Liver (tissue), 9 donors: ENCODE data around the gene PRKN. TPM values are rescaled to one million over a fixed set of nuclear protein-coding genes. Genes with fewer than 3 reads are reported as not detected.

Experiments
- DNase-seq: peaks from one replicate; pipeline ENCODE4 v3.0.0-alpha.2; 2017; ENCODE audit warnings: low spot score
- H3K27ac ChIP-seq, 2 donors: one replicate each; pipeline ENCODE4 v1.7.0; 2013; ENCODE audit warnings: inconsistent platforms in 2 of 2, low read length in 2 of 2, control low read depth in 1 of 2, low read depth in 1 of 2, mild to moderate bottlenecking in 1 of 2
- H3K27me3 ChIP-seq, 4 donors: one replicate each; pipeline versions ENCODE4 v1.6.1 to v1.7.0; 2013; ENCODE audit warnings: low read length in 3 of 4, inconsistent platforms in 1 of 4, mild to moderate bottlenecking in 1 of 4, moderate library complexity in 1 of 4; ENCODE audit not compliant: control insufficient read depth in 4 of 4, insufficient read depth in 4 of 4
- H3K36me3 ChIP-seq, 4 donors: one replicate each; pipeline versions ENCODE4 v1.6.1 to v1.7.0; 2013; ENCODE audit warnings: low read length in 3 of 4, mild to moderate bottlenecking in 3 of 4, low read depth in 1 of 4, moderate library complexity in 1 of 4; ENCODE audit not compliant: control insufficient read depth in 4 of 4, insufficient read depth in 3 of 4
- H3K4me1 ChIP-seq, 4 donors: one replicate each; pipeline versions ENCODE4 v1.6.1 to v1.7.0; 2013; ENCODE audit warnings: low read length in 3 of 4, mild to moderate bottlenecking in 3 of 4, moderate library complexity in 1 of 4; ENCODE audit not compliant: control insufficient read depth in 4 of 4, insufficient read depth in 4 of 4
- H3K4me3 ChIP-seq, 3 donors: one replicate each; pipeline versions ENCODE4 v1.6.1 to v1.7.0; 2013; ENCODE audit warnings: low read length in 3 of 3, control low read depth in 1 of 3, low read depth in 1 of 3, mild to moderate bottlenecking in 1 of 3
- H3K9ac ChIP-seq, 2 donors: one replicate each; pipeline ENCODE4 v1.7.0; 2013; ENCODE audit warnings: low read length in 2 of 2, mild to moderate bottlenecking in 2 of 2, moderate library complexity in 2 of 2, control low read depth in 1 of 2, low read depth in 1 of 2
- H3K9me3 ChIP-seq, 4 donors: one replicate each; pipeline versions ENCODE4 v1.6.1 to v1.7.0; 2013; ENCODE audit warnings: low read length in 3 of 4; ENCODE audit not compliant: control insufficient read depth in 4 of 4
- EGR1 ChIP-seq, 2 donors: IDR thresholded peaks; 2 replicates each; pipeline ENCODE4 v1.6.1; 2016 to 2018; ENCODE audit warnings: antibody characterized with exemption in 2 of 2, low read depth in 2 of 2
- FOXA1 ChIP-seq: IDR thresholded peaks from 2 replicates; pipeline ENCODE4 v1.6.1; 2016; ENCODE audit warnings: antibody characterized with exemption
- FOXA2 ChIP-seq: IDR thresholded peaks from 2 replicates; pipeline ENCODE4 v1.6.1; 2016; ENCODE audit warnings: antibody characterized with exemption
- GABPA ChIP-seq, 2 donors: IDR thresholded peaks in 1 of 2; conservative IDR thresholded peaks in 1 of 2; 2 replicates each; pipeline ENCODE4 v1.6.1; 2016; ENCODE audit warnings: antibody characterized with exemption in 2 of 2, mild to moderate bottlenecking in 1 of 2, moderate library complexity in 1 of 2
- HNF4A ChIP-seq, 2 donors: conservative IDR thresholded peaks; 2 replicates each; pipeline ENCODE4 v1.6.1; 2016; ENCODE audit warnings: antibody characterized with exemption in 2 of 2, mild to moderate bottlenecking in 2 of 2
- HNF4G ChIP-seq: IDR thresholded peaks from 2 replicates; pipeline ENCODE4 v1.6.1; 2016; ENCODE audit warnings: antibody characterized with exemption
- JUND ChIP-seq, 2 donors: IDR thresholded peaks; 2 replicates each; pipeline ENCODE4 v1.6.1; 2016; ENCODE audit warnings: antibody characterized with exemption in 2 of 2
- NR2F2 ChIP-seq: IDR thresholded peaks from 2 replicates; pipeline ENCODE4 v1.6.1; 2016; ENCODE audit warnings: antibody characterized with exemption
- RAD21 ChIP-seq, 2 donors: IDR thresholded peaks; 2 replicates each; pipeline ENCODE4 v1.6.1; 2016; ENCODE audit warnings: antibody characterized with exemption in 2 of 2, mild to moderate bottlenecking in 2 of 2
- RXRA ChIP-seq, 2 donors: IDR thresholded peaks; 2 replicates each; pipeline ENCODE4 v1.6.1; 2017 to 2018; ENCODE audit warnings: antibody characterized with exemption in 2 of 2, mild to moderate bottlenecking in 1 of 2
- SP1 ChIP-seq: IDR thresholded peaks from 2 replicates; pipeline ENCODE4 v1.6.1; 2018; ENCODE audit warnings: antibody characterized with exemption, mild to moderate bottlenecking
- TAF1 ChIP-seq: conservative IDR thresholded peaks from 2 replicates; pipeline ENCODE4 v1.6.1; 2016; ENCODE audit warnings: antibody characterized with exemption, mild to moderate bottlenecking
- YY1 ChIP-seq: IDR thresholded peaks from 2 replicates; pipeline ENCODE4 v1.6.1; 2016; ENCODE audit warnings: antibody characterized with exemption, mild to moderate bottlenecking
- WGBS: extraction: QIAGEN DNeasy Blood & Tissue Kit; methylation state at CpG from one replicate; pipeline ENCODE4 v1.1.7; 2013; 5-methylcytosine and 5-hydroxymethylcytosine counted together
- polyA plus RNA-seq, 2 donors: library from polyadenylated mRNA; stranded (reverse) in 1 of 2; unstranded in 1 of 2; fragments of 200-250 nt in 1 of 2; fragments of >200 nt in 1 of 2; fragmentation: Nextera tagmentation in 1 of 2; extraction: Ambion mirVana in 1 of 2; gene quantifications; one replicate each; pipeline versions ENCODE4 v1.2.1 to v1.2.3, GENCODE V29; 2013 to 2015
- total RNA-seq, 2 donors: library from RNA; depleted of rRNA; stranded (reverse); fragments of >200 nt; gene quantifications; one replicate each; pipeline ENCODE4 v1.2.3, GENCODE V29; 2014
- TF ChIP-seq, protein P1 (sequence below): IDR thresholded peaks from 2 replicates; pipeline ENCODE4 v1.6.1; 2016; ENCODE audit warnings: antibody characterized with exemption, mild to moderate bottlenecking
- TF ChIP-seq, protein P2 (sequence below): IDR thresholded peaks from 2 replicates; pipeline ENCODE4 v1.6.1; 2016; ENCODE audit warnings: antibody characterized with exemption
- TF ChIP-seq, protein P3 (sequence below): IDR thresholded peaks from 2 replicates; pipeline ENCODE4 v1.6.1; 2016; ENCODE audit warnings: antibody characterized with exemption
- TF ChIP-seq, protein P4 (sequence below): IDR thresholded peaks from 2 replicates; pipeline ENCODE4 v1.6.1; 2016; ENCODE audit warnings: antibody characterized with exemption
- TF ChIP-seq, protein P5 (sequence below): fragments of 150-350 bp; IDR thresholded peaks from 2 replicates; pipeline ENCODE4 v1.5.1; 2017; ENCODE audit warnings: improper control_type of control experiment, low read depth, low read length; ENCODE audit not compliant: missing input control
- donor health status: healthy.
- donor health status: healthy.
- donor health status: healthy.
- donor health status: healthy.
- donor health status: healthy.

PRKN gene
- total and polyA plus RNA-seq, 4 donors, result 0.47 to 4.1 (median 3.2) TPM

DNA sequence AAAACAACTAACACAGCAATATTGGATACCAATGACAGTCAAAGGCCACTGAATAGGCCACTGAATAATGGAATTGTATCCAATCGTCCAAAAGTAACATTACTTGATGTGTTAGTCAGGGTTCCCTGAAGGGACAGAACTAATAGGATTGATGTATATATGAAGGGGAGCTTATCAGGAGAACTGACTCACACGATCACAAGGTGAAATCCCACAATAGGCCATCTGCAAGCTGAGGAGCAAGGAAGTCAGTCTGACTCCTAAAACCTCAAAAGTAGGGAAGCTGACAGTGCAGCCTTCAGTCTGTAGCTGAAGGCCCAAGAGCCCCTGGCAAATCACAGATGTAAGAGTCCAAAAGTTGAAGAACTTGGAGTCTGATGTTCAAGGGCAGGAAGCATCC is 571.4 kb downstream of the PRKN start:
- Histone ChIP-seq H3K9me3 (no peaks in the 10 kb centered on the region), H3K9ac (no peak overlapping the region), H3K36me3 (no peaks in the 10 kb centered on the region), H3K4me3 (no peak overlapping the region), H3K4me1 (no peaks in the 10 kb centered on the region), H3K27me3 (no peaks in the 10 kb centered on the region), H3K27ac (no peak overlapping the region)
- WGBS, result 90% methylated on average over 2 of the region's 2 CpGs
- TF ChIP-seq, protein P1, sequence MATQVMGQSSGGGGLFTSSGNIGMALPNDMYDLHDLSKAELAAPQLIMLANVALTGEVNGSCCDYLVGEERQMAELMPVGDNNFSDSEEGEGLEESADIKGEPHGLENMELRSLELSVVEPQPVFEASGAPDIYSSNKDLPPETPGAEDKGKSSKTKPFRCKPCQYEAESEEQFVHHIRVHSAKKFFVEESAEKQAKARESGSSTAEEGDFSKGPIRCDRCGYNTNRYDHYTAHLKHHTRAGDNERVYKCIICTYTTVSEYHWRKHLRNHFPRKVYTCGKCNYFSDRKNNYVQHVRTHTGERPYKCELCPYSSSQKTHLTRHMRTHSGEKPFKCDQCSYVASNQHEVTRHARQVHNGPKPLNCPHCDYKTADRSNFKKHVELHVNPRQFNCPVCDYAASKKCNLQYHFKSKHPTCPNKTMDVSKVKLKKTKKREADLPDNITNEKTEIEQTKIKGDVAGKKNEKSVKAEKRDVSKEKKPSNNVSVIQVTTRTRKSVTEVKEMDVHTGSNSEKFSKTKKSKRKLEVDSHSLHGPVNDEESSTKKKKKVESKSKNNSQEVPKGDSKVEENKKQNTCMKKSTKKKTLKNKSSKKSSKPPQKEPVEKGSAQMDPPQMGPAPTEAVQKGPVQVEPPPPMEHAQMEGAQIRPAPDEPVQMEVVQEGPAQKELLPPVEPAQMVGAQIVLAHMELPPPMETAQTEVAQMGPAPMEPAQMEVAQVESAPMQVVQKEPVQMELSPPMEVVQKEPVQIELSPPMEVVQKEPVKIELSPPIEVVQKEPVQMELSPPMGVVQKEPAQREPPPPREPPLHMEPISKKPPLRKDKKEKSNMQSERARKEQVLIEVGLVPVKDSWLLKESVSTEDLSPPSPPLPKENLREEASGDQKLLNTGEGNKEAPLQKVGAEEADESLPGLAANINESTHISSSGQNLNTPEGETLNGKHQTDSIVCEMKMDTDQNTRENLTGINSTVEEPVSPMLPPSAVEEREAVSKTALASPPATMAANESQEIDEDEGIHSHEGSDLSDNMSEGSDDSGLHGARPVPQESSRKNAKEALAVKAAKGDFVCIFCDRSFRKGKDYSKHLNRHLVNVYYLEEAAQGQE, result no peak
- TF ChIP-seq YY1 (no peak), FOXA2 (no peak), SP1 (no peak), GABPA (IDR thresholded peaks at IDR 0.05 in 1 of 2, conservative IDR thresholded peaks at IDR 0.05 in 1 of 2) (no peak), RXRA (IDR thresholded peaks at IDR 0.05) (no peak), FOXA1 (no peak), EGR1 (IDR thresholded peaks at IDR 0.05; ENCODE audit: low read depth in 2 of 2) (no peak), TAF1 (no peak), RAD21 (IDR thresholded peaks at IDR 0.05) (no peak), JUND (IDR thresholded peaks at IDR 0.05) (no peak), NR2F2 (no peak), HNF4A (conservative IDR thresholded peaks at IDR 0.05) (no peak), HNF4G (no peak)
- TF ChIP-seq, protein P2, sequence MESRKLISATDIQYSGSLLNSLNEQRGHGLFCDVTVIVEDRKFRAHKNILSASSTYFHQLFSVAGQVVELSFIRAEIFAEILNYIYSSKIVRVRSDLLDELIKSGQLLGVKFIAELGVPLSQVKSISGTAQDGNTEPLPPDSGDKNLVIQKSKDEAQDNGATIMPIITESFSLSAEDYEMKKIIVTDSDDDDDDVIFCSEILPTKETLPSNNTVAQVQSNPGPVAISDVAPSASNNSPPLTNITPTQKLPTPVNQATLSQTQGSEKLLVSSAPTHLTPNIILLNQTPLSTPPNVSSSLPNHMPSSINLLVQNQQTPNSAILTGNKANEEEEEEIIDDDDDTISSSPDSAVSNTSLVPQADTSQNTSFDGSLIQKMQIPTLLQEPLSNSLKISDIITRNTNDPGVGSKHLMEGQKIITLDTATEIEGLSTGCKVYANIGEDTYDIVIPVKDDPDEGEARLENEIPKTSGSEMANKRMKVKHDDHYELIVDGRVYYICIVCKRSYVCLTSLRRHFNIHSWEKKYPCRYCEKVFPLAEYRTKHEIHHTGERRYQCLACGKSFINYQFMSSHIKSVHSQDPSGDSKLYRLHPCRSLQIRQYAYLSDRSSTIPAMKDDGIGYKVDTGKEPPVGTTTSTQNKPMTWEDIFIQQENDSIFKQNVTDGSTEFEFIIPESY, result no peak
- TF ChIP-seq, protein P3, sequence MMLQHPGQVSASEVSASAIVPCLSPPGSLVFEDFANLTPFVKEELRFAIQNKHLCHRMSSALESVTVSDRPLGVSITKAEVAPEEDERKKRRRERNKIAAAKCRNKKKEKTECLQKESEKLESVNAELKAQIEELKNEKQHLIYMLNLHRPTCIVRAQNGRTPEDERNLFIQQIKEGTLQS, result no peak
- TF ChIP-seq, protein P4, sequence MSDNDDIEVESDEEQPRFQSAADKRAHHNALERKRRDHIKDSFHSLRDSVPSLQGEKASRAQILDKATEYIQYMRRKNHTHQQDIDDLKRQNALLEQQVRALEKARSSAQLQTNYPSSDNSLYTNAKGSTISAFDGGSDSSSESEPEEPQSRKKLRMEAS, result no peak
- TF ChIP-seq, protein P5, sequence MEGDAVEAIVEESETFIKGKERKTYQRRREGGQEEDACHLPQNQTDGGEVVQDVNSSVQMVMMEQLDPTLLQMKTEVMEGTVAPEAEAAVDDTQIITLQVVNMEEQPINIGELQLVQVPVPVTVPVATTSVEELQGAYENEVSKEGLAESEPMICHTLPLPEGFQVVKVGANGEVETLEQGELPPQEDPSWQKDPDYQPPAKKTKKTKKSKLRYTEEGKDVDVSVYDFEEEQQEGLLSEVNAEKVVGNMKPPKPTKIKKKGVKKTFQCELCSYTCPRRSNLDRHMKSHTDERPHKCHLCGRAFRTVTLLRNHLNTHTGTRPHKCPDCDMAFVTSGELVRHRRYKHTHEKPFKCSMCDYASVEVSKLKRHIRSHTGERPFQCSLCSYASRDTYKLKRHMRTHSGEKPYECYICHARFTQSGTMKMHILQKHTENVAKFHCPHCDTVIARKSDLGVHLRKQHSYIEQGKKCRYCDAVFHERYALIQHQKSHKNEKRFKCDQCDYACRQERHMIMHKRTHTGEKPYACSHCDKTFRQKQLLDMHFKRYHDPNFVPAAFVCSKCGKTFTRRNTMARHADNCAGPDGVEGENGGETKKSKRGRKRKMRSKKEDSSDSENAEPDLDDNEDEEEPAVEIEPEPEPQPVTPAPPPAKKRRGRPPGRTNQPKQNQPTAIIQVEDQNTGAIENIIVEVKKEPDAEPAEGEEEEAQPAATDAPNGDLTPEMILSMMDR, result no peak
- DNase-seq, result no peak
